Osteoblast (primary cell): Measurements from ENCODE around the gene XAB2. TPM values are rescaled to one million over a fixed set of nuclear protein-coding genes. Genes with fewer than 3 reads are reported as not detected.

Experiments used
- DNase-seq: peaks from one replicate; pipeline ENCODE4 v3.0.0; 2011; ENCODE audit warnings: low spot score, mixed read lengths; ENCODE audit not compliant: insufficient read length; ENCODE audit errors: missing footprints
- H2AFZ ChIP-seq: 2 replicates; pipeline ENCODE4 v1.6.0; 2011; ENCODE audit warnings: mild to moderate bottlenecking, low read length
- H3K27ac ChIP-seq: 2 replicates; pipeline ENCODE4 v1.5.1; 2011; ENCODE audit warnings: mild to moderate bottlenecking, low read depth, low read length, moderate library complexity
- H3K27me3 ChIP-seq: 2 replicates; pipeline ENCODE4 v1.6.0; 2012; ENCODE audit warnings: mild to moderate bottlenecking, control low read depth, inconsistent platforms, low read length, moderate library complexity; ENCODE audit not compliant: insufficient read depth
- H3K36me3 ChIP-seq: 2 replicates; pipeline ENCODE4 v1.5.1; 2011; ENCODE audit warnings: mild to moderate bottlenecking, low read length, control low read depth, moderate library complexity; ENCODE audit not compliant: insufficient read depth
- H3K4me1 ChIP-seq: 2 replicates; pipeline ENCODE4 v1.5.1; 2011; ENCODE audit warnings: mild to moderate bottlenecking, low read length, control low read depth, moderate library complexity; ENCODE audit not compliant: insufficient read depth
- H3K4me2 ChIP-seq: 2 replicates; pipeline ENCODE4 v1.6.0; 2011; ENCODE audit warnings: mild to moderate bottlenecking, low read length; ENCODE audit not compliant: insufficient read depth
- H3K4me3 ChIP-seq: fragments of 200-600 bp; sonication (generic); 3 replicates; pipeline ENCODE4 v1.5.1; 2012; ENCODE audit warnings: mild to moderate bottlenecking, low read length, inconsistent platforms; ENCODE audit not compliant: insufficient read depth
- H3K79me2 ChIP-seq: 2 replicates; pipeline ENCODE4 v1.6.0; 2012; ENCODE audit warnings: mild to moderate bottlenecking, low read length, control low read depth, inconsistent platforms; ENCODE audit not compliant: insufficient read depth
- H3K9me3 ChIP-seq: 2 replicates; pipeline ENCODE4 v1.5.1; 2011; ENCODE audit warnings: low read depth, low read length, control low read depth
- H4K20me1 ChIP-seq: 2 replicates; pipeline ENCODE4 v1.6.0; 2012; ENCODE audit warnings: mild to moderate bottlenecking, low read length, control low read depth; ENCODE audit not compliant: insufficient read depth
- CTCF ChIP-seq: IDR thresholded peaks from 2 replicates; pipeline ENCODE4 v1.5.1; 2011; ENCODE audit warnings: mild to moderate bottlenecking, low read depth, low read length, moderate library complexity; ENCODE audit errors: extremely low read depth
- total RNA-seq: library from RNA; depleted of rRNA; stranded (reverse); fragments of >200 nt; gene quantifications from 2 replicates; pipeline ENCODE4 v1.2.3, GENCODE V29; 2012

Gene XAB2
- total RNA-seq, 1 donor, result 40.5 TPM

- Histone ChIP-seq H3K36me3 (peaks cover 19% of the 10 kb centered on the region), H3K4me2 (no peak overlapping the region), H3K4me1 (peaks cover 16% of the 10 kb centered on the region), H2AFZ (no peak overlapping the region), H3K79me2 (peaks cover 58% of the 10 kb centered on the region), H3K27me3 (no peaks in the 10 kb centered on the region), H3K4me3 (no peak overlapping the region), H3K27ac (no peak overlapping the region), H3K9me3 (no peaks in the 10 kb centered on the region), H4K20me1 (peaks cover 10% of the 10 kb centered on the region)
- TF ChIP-seq CTCF, result no peak
- no peak for DNase-seq
These were observed 3.5 kb downstream of the XAB2 start for GRCh38 chr19:7625763-7626372.

GRCh38 chr19:7624810-7625209, 4.5 kb downstream of the XAB2 start:
- H2AFZ ChIP-seq, result no peak overlapping the region
- H3K27ac ChIP-seq, result no peak overlapping the region
- peaks cover 9% of the 10 kb centered on the region for H3K4me1 ChIP-seq
- no peak for TF ChIP-seq CTCF
- H3K79me2 ChIP-seq, result peaks cover 48% of the 10 kb centered on the region
- no peaks in the 10 kb centered on the region for H3K27me3 ChIP-seq
- no peak for DNase-seq
- H3K4me3 ChIP-seq, result no peak overlapping the region
- H4K20me1 ChIP-seq, result peaks cover 10% of the 10 kb centered on the region
- H3K4me2 ChIP-seq, result no peak overlapping the region
- H3K9me3 ChIP-seq, result no peaks in the 10 kb centered on the region
- H3K36me3 ChIP-seq, result peaks cover 19% of the 10 kb centered on the region

GRCh38 chr19:7623725-7624603, 5.4 kb downstream of the XAB2 start:
- Histone ChIP-seq H3K4me2 (no peak overlapping the region), H3K27ac (no peak overlapping the region), H2AFZ (no peak overlapping the region), H3K27me3 (no peaks in the 10 kb centered on the region), H3K9me3 (no peaks in the 10 kb centered on the region), H3K4me3 (no peak overlapping the region), H3K36me3 (peaks cover 19% of the 10 kb centered on the region), H4K20me1 (peaks cover 10% of the 10 kb centered on the region), H3K4me1 (peaks cover 9% of the 10 kb centered on the region), H3K79me2 (peaks cover 41% of the 10 kb centered on the region)
- no peak for TF ChIP-seq CTCF
- DNase-seq, result no peak
